Pancreas (tissue), 10 donors: ENCODE results near the gene USP5. TPM values are rescaled to one million over a fixed set of nuclear protein-coding genes. Genes with fewer than 3 reads are reported as not detected.
A peak's percentile ranks its signal among the peaks of the same experiment; 100 is the strongest.

ENCODE experiments used
- ATAC-seq, 4 donors: fragments of 200-7000 bp; cut with Tn5 transposase; one replicate each; pipeline versions ENCODE4 v1.8.0 to v1.9.1; 2020; ENCODE audit warnings: mild to moderate bottlenecking in 4 of 4, moderate library complexity in 4 of 4
- DNase-seq, 6 donors: peaks; one replicate each; pipeline ENCODE4 v3.0.0-alpha.2; 2020
- FAIRE-seq: peaks from 2 replicates; lab custom pipeline; 2012; peaks lifted over from hg19 to GRCh38; lab: Jason Lieb, UNC
- H3K27ac ChIP-seq, 4 donors: fragments of 200-600 bp; sonication (generic); 1 replicate in 3 of 4; 2 replicates in 1 of 4; pipeline versions ENCODE4 v1.5.0 to v1.8.0; 2020
- H3K27me3 ChIP-seq, 4 donors: fragments of 200-600 bp; one replicate each; pipeline ENCODE4 v1.8.0; 2021
- H3K36me3 ChIP-seq, 3 donors: fragments of 200-600 bp; sonication (generic) in 1 of 3; one replicate each; pipeline versions ENCODE4 v1.5.0 to v1.8.0; 2020 to 2021
- H3K4me1 ChIP-seq, 3 donors: fragments of 200-600 bp; one replicate each; pipeline ENCODE4 v1.8.0; 2021
- H3K4me3 ChIP-seq, 4 donors: fragments of 200-600 bp; sonication (generic) in 2 of 4; one replicate each; pipeline versions ENCODE4 v1.5.0 to v1.8.0; 2020 to 2021
- H3K9me3 ChIP-seq, 4 donors: fragments of 200-600 bp; one replicate each; pipeline ENCODE4 v1.8.0; 2021
- CTCF ChIP-seq, 4 donors: fragments of 200-600 bp; sonication (generic) in 3 of 4; IDR thresholded peaks; one replicate each; pipeline versions ENCODE4 v1.5.0 to v1.8.0; 2021; ENCODE audit warnings: antibody characterized with exemption in 4 of 4
- WGBS, 2 donors: extraction: QIAGEN DNeasy Blood & Tissue Kit; methylation state at CpG; one replicate each; pipeline ENCODE4 v1.1.7; 2013; 5-methylcytosine and 5-hydroxymethylcytosine counted together
- intact Hi-C, 3 donors: fragments of 100-400 bp; cut with DNase I; formaldehyde crosslinking; loops; one replicate each; pipeline versions ENCODE4 v1.11.1 to v1.14.2; 2022
- polyA plus RNA-seq, 2 donors: library from polyadenylated mRNA; stranded (reverse); fragments of 200-250 nt; gene quantifications; one replicate each; pipeline ENCODE4 v1.2.3, GENCODE V29; 2013
- total RNA-seq, 6 donors: library from RNA; stranded (reverse); fragmentation: NEBNext Ultra II Directional in 4 of 6; extraction: Animal tissue kit (Norgen Biotek cat#: 25700) in 4 of 6; gene quantifications; one replicate each; pipeline versions ENCODE4 v1.2.1 to v1.2.4, GENCODE V29; 2021 to 2023
- donor health status: healthy with polysubstance abuse.
- donor health status: DM: no; HTN: no; CAD: no; lungs with moderate emphysema.
- donor health status: DM: no; HTN: no; CAD: no.
- donor health status: control.
- donor health status: control.
- donor health status: Bipolar disorder and iron deficiency.
- donor health status: DM: yes; HTN: yes; CAD: no.
- donor health status: DM: no; HTN: no; CAD: no.
- donor health status: DM: no; HTN: no; CAD: no.
- donor health status: DM: yes; HTN: yes; CAD: no.

The USP5 gene
- total and polyA plus RNA-seq, 8 donors = 17.8 to 38.4 (median 25.3) TPM

- H3K4me3 ChIP-seq = no peak overlapping the region
- WGBS, 2 donors = 6 to 8% methylated on average over 15 to 19 of the region's 19 CpGs
- H3K27ac ChIP-seq = no peak overlapping the region
- peaks cover 0 to 3% (median 0%) of the 10 kb centered on the region in 4 donors for H3K27me3 ChIP-seq
- ATAC-seq (peak; percentile 39 to 72 (median 66)), DNase-seq (peak; percentile 68 to 92 (median 84)), FAIRE-seq (no peak)
- intact Hi-C loops = loop anchor here in 1 of 3 donors (10.0 kb wide), 1 partner anchor 91 kb away; no protein-coding TSS in a partner anchor
- H3K4me1 ChIP-seq = peaks cover 0 to 4% (median 0%) of the 10 kb centered on the region in 3 donors
- H3K9me3 ChIP-seq = no peaks in the 10 kb centered on the region
- TF ChIP-seq CTCF (IDR thresholded peaks at IDR 0.05) = peak; percentile 84 to 94 (median 92)
- no peaks in the 10 kb centered on the region for H3K36me3 ChIP-seq
Observed at GRCh38 chr12:6825398-6826124, 26.4 kb upstream of the USP5 start.

- DNase-seq (peak in 1 of 6 donors; percentile 39), ATAC-seq (no peak), FAIRE-seq (no peak)
- Histone ChIP-seq H3K4me1 (peaks cover 0 to 4% (median 0%) of the 10 kb centered on the region in 3 donors), H3K27ac (no peak overlapping the region), H3K27me3 (peaks cover 0 to 3% (median 0%) of the 10 kb centered on the region in 4 donors), H3K9me3 (no peaks in the 10 kb centered on the region), H3K36me3 (no peaks in the 10 kb centered on the region), H3K4me3 (no peak overlapping the region)
- no peak for TF ChIP-seq CTCF (IDR thresholded peaks at IDR 0.05)
- intact Hi-C loops = loop anchor here in 1 of 3 donors (10.0 kb wide), 1 partner anchor 91 kb away; no protein-coding TSS in a partner anchor
- WGBS, 2 donors = 55 to 65% methylated on average over 17 of the region's 17 CpGs
Observed at GRCh38 chr12:6826125-6826733, 25.7 kb upstream of the USP5 start.

GRCh38 chr12:6826734-6827436, 25.1 kb upstream of the USP5 start:
- intact Hi-C loops = loop anchor here in 1 of 3 donors (10.0 kb wide), 1 partner anchor 92 kb away; no protein-coding TSS in a partner anchor
- Histone ChIP-seq H3K36me3 (no peaks in the 10 kb centered on the region), H3K4me1 (peaks cover 0 to 4% (median 0%) of the 10 kb centered on the region in 3 donors), H3K9me3 (no peaks in the 10 kb centered on the region), H3K4me3 (no peak overlapping the region), H3K27me3 (peaks cover 0 to 3% (median 0%) of the 10 kb centered on the region in 4 donors), H3K27ac (no peak overlapping the region)
- WGBS, 2 donors = 65 to 77% methylated on average over 17 to 22 of the region's 22 CpGs
- no peak for ATAC-seq
- DNase-seq = peak in 1 of 6 donors; percentile 60
- no peak for FAIRE-seq
- no peak for TF ChIP-seq CTCF (IDR thresholded peaks at IDR 0.05)

GRCh38 chr12:6827437-6827911, 24.5 kb upstream of the USP5 start:
- WGBS, 2 donors = 13 to 19% methylated on average over 8 of the region's 8 CpGs
- Histone ChIP-seq H3K4me3 (no peak overlapping the region), H3K9me3 (no peaks in the 10 kb centered on the region), H3K27me3 (no peaks in the 10 kb centered on the region), H3K27ac (no peak overlapping the region), H3K36me3 (no peaks in the 10 kb centered on the region), H3K4me1 (peaks cover 0 to 4% (median 0%) of the 10 kb centered on the region in 3 donors)
- ATAC-seq = peak; percentile 26 to 57 (median 50)
- no peak for FAIRE-seq
- DNase-seq = peak; percentile 63 to 83 (median 78)
- TF ChIP-seq CTCF (IDR thresholded peaks at IDR 0.05) = no peak
- intact Hi-C loops = loop anchor here in 1 of 3 donors (10.0 kb wide), 1 partner anchor 93 kb away; no protein-coding TSS in a partner anchor
